ENCODE measurements around the gene PTOV1. TPM values are rescaled to one million over a fixed set of nuclear protein-coding genes. Genes with fewer than 3 reads are reported as not detected.
A peak's percentile ranks its signal among the peaks of the same experiment; 100 is the strongest.

The PTOV1 gene
- total and polyA plus RNA-seq, 4 donors = 62.9 to 115 (median 89.4) TPM

DNA sequence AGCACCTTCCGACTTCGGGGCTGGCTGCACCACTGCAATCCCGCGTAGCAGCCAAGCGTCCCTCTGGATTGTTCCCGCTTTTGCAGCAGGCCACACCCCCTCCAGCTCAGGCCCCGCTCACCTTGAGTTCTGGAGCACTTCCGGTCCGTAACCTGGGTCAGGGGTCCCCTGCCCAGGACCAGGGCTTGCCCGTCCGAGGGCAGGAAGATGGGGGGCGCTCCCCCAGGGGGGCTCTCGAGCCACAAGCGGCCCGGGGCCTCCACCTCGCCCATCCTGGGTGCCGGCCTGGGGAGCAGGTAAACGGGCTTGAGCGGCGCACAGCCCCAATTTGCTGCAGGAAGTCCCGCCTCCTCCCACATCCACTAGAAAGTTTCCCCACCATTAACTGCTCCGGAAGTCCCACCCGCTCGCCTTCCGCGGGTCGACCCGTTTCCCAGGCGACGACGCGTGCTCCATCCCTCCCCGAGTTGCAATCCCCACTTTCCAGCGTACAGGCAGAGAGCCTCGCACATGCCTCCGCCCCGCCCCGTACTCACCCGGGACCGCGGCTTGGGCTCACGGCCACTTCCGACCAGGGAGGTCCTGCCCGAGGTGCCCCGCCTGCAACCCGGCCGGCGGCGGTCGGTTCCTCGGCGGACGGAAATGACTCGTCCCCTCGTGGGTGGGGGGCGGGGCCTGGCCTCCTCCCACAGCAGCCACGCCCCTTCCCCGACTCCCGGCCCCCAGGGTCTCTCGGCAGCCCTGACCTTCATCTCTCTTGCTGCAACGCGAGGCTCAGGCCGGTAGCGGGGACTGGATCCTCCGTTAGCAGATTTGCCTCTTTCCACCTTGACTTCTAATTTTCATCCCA, 16.2 kb downstream of the PTOV1 start, which contains the start of gene PNKP:
PNKP (minus strand) TSS at position 644 of the 850 bp plus-strand sequence; CDS start at position 272, 372 bp downstream.
- DNase-seq = peak; percentile 93 to 96 (median 94)
- Histone ChIP-seq H3K36me3 (ENCODE audit: control insufficient read depth in 4 of 4, insufficient read depth in 4 of 4, low read length in 4 of 4) (peaks cover 0 to 31% (median 18%) of the 10 kb centered on the region in 4 donors), H3K27ac (ENCODE audit: low read depth in 1 of 2, low read length in 1 of 2) (peak within 1 kb of the TSS; percentile 95), H3K9me3 (ENCODE audit: control insufficient read depth in 4 of 4, insufficient read depth in 3 of 4, low read length in 3 of 4) (no peaks in the 10 kb centered on the region), H3K4me1 (ENCODE audit: control insufficient read depth in 5 of 5, insufficient read depth in 5 of 5, low read length in 5 of 5) (peaks cover 3 to 43% (median 14%) of the 10 kb centered on the region in 5 donors), H3K9ac (ENCODE audit: insufficient read depth in 1 of 2, low read length in 2 of 2) (peak within 1 kb of the TSS; percentile 40 to 69), H3K27me3 (ENCODE audit: control insufficient read depth in 3 of 3, insufficient read depth in 3 of 3, low read length in 2 of 3) (no peaks in the 10 kb centered on the region), H3K4me3 (peak within 1 kb of the TSS; percentile 73)
- TF ChIP-seq, protein P1, sequence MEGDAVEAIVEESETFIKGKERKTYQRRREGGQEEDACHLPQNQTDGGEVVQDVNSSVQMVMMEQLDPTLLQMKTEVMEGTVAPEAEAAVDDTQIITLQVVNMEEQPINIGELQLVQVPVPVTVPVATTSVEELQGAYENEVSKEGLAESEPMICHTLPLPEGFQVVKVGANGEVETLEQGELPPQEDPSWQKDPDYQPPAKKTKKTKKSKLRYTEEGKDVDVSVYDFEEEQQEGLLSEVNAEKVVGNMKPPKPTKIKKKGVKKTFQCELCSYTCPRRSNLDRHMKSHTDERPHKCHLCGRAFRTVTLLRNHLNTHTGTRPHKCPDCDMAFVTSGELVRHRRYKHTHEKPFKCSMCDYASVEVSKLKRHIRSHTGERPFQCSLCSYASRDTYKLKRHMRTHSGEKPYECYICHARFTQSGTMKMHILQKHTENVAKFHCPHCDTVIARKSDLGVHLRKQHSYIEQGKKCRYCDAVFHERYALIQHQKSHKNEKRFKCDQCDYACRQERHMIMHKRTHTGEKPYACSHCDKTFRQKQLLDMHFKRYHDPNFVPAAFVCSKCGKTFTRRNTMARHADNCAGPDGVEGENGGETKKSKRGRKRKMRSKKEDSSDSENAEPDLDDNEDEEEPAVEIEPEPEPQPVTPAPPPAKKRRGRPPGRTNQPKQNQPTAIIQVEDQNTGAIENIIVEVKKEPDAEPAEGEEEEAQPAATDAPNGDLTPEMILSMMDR (IDR thresholded peaks at IDR 0.05; ENCODE audit: control extremely low read depth, extremely low read depth) = no peak
- WGBS, 2 donors = 0 to 1% methylated on average over 64 to 65 of the region's 65 CpGs
- peak; percentile 77 for ATAC-seq (ENCODE audit: insufficient read depth, low FRiP score)

DNA sequence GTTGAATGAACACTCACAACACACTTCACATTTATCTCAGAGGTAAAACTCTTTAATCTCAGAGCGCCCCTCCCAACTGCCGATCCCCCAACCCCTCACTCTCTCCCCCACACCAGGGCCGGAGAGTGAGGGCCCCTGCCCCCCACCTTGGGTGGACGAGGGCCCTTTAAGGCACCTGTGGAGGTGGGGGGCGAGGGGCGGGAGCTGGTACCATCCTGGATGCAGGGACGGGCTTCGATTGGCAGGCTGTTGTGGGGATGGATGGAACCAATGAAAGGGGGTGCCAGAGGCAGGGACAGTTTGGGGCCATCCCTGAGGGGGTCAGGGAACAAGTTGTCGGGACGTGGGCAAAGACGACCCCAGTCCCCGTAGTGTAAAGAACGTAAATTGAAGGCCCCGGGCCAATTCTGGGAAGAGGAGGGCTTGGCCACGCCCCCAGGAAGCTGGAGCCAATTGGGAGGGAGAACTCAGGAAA, 18.1 kb downstream of the PTOV1 start:
- ATAC-seq (ENCODE audit: insufficient read depth, low FRiP score) = no peak
- H3K4me1 ChIP-seq (ENCODE audit: control insufficient read depth in 5 of 5, insufficient read depth in 5 of 5, low read length in 5 of 5) = peaks cover 3 to 39% (median 14%) of the 10 kb centered on the region in 5 donors
- no peaks in the 10 kb centered on the region for H3K9me3 ChIP-seq (ENCODE audit: control insufficient read depth in 4 of 4, insufficient read depth in 3 of 4, low read length in 3 of 4)
- WGBS, 2 donors = 2 to 3% methylated on average over 15 of the region's 15 CpGs
- no peak for DNase-seq
- H3K9ac ChIP-seq (ENCODE audit: insufficient read depth in 1 of 2, low read length in 2 of 2) = peak overlapping the region in 1 of 2 donors; percentile 85
- peak overlapping the region; percentile 65 to 91 for H3K27ac ChIP-seq (ENCODE audit: low read depth in 1 of 2, low read length in 1 of 2)
- no peaks in the 10 kb centered on the region for H3K27me3 ChIP-seq (ENCODE audit: control insufficient read depth in 3 of 3, insufficient read depth in 3 of 3, low read length in 2 of 3)
- no peak overlapping the region for H3K4me3 ChIP-seq
- TF ChIP-seq, protein P1 (IDR thresholded peaks at IDR 0.05; ENCODE audit: control extremely low read depth, extremely low read depth) = no peak
- peaks cover 0 to 16% (median 12%) of the 10 kb centered on the region in 4 donors for H3K36me3 ChIP-seq (ENCODE audit: control insufficient read depth in 4 of 4, insufficient read depth in 4 of 4, low read length in 4 of 4)

DNA sequence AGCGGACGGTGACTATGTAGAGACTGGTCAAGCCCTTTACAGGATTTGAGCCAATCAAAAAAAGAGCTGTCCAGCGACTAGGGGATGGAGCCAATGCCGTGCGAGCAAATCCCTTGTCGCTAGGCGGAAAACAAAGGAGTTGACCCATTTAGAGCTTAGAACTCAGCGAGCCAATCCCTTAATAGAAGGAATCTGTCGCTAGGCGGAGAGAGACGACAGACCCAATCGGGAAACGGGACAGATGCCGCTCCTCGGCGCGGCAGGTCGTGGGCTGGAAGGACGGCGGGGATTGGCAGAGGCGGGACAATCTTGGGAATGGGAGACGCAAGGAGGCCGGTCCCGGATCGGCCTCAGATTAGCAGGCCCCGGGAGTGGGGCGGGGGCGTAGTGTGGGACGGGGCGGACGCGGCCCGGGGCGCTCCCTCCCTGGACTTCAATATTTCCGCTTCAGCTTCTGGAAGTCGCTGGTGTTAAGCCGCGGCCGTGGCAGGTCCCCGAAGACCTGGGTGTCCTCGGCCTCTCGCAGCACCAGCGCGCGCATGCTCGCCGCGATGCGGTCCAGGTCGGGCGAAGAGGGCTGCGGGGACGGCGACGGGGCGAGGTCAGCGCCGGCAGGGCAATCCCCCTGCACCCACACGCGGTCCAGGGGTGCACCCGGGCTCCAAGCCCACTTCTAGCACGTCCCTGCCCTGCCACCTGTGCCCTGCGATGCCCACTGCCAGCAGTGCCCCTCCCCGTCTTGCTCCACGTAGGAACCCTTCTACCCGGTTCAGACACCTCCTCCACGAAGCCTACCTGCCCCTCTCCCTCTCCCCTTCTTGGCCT, 18.7 kb downstream of the PTOV1 start:
- Histone ChIP-seq H3K4me3 (peak overlapping the region; percentile 44), H3K9ac (ENCODE audit: insufficient read depth in 1 of 2, low read length in 2 of 2) (peak overlapping the region; percentile 61 to 62), H3K4me1 (ENCODE audit: control insufficient read depth in 5 of 5, insufficient read depth in 5 of 5, low read length in 5 of 5) (peaks cover 3 to 39% (median 16%) of the 10 kb centered on the region in 5 donors), H3K36me3 (ENCODE audit: control insufficient read depth in 4 of 4, insufficient read depth in 4 of 4, low read length in 4 of 4) (peaks cover 0 to 10% (median 8%) of the 10 kb centered on the region in 4 donors), H3K27ac (ENCODE audit: low read depth in 1 of 2, low read length in 1 of 2) (peak overlapping the region; percentile 75 to 88), H3K27me3 (ENCODE audit: control insufficient read depth in 3 of 3, insufficient read depth in 3 of 3, low read length in 2 of 3) (no peaks in the 10 kb centered on the region), H3K9me3 (ENCODE audit: control insufficient read depth in 4 of 4, insufficient read depth in 3 of 4, low read length in 3 of 4) (no peaks in the 10 kb centered on the region)
- DNase-seq = peak; percentile 99 to 100 (median 100)
- 0 to 1% methylated on average over 56 to 67 of the region's 67 CpGs for WGBS, 2 donors
- ATAC-seq (ENCODE audit: insufficient read depth, low FRiP score) = peak; percentile 84
- TF ChIP-seq, protein P1 (IDR thresholded peaks at IDR 0.05; ENCODE audit: control extremely low read depth, extremely low read depth) = no peak
